ENCODE measurements around the gene PRR5. TPM values are rescaled to one million over a fixed set of nuclear protein-coding genes. Genes with fewer than 3 reads are reported as not detected.
A peak's percentile ranks its signal among the peaks of the same experiment; 100 is the strongest.

Gene PRR5
- total RNA-seq, 1 donor from 2014 or later, result 4.0 TPM

GRCh38 chr22:44702479-44703198 is 635 bp downstream of the PRR5 start:
- Histone ChIP-seq H3K79me2 (ENCODE audit: low read depth) (peaks cover 6% of the 10 kb centered on the region), H3F3A (ENCODE audit: low read depth) (peaks cover 38% of the 10 kb centered on the region), H2AFZ (replicated peaks) (no peak overlapping the region), H3K4me1 (peaks cover 36% of the 10 kb centered on the region), H3K9me3 (ENCODE audit: low read depth) (no peaks in the 10 kb centered on the region), H3K27me3 (peaks cover 36% of the 10 kb centered on the region), H3K9ac (no peak overlapping the region), H3K4me3 (peak overlapping the region; percentile 71), H3K36me3 (no peaks in the 10 kb centered on the region), H3K27ac (no peak overlapping the region), H3K4me2 (peak overlapping the region; percentile 94), H4K20me1 (ENCODE audit: low read depth) (peaks cover 34% of the 10 kb centered on the region)
- TF ChIP-seq CTCF (IDR thresholded peaks at IDR 0.05) (no peak), EZH2phosphoT487 (IDR thresholded peaks at IDR 0.05) (no peak), EZH2 (IDR thresholded peaks at IDR 0.05) (peak; percentile 34)
- Mint-ChIP-seq H3K27me3 (ENCODE audit: insufficient read depth, low read depth) (peaks cover 17% of the 10 kb centered on the region), H3K27ac (no peak overlapping the region), H3K36me3 (no peaks in the 10 kb centered on the region), H3K4me1 (peaks cover 34% of the 10 kb centered on the region), H3K4me3 (peak overlapping the region; percentile 77), H3K9me3 (no peaks in the 10 kb centered on the region)
- DNase-seq (ENCODE audit: low spot score), result peak; percentile 82

- no peaks in the 10 kb centered on the region for H3K9me3 Mint-ChIP-seq
- H3K27ac Mint-ChIP-seq, result no peak overlapping the region
Observed at GRCh38 chr22:44703255-44703870, 1.4 kb downstream of the PRR5 start.

GRCh38 chr22:44704159-44705021 is 2.4 kb downstream of the PRR5 start:
- no peak overlapping the region for H3K4me3 ChIP-seq
- H3F3A ChIP-seq (ENCODE audit: low read depth), result peaks cover 23% of the 10 kb centered on the region
- no peak overlapping the region for H2AFZ ChIP-seq (replicated peaks)
- Mint-ChIP-seq H3K4me1 (peaks cover 19% of the 10 kb centered on the region), H3K27ac (no peak overlapping the region), H3K4me3 (peak overlapping the region; percentile 77), H3K36me3 (no peaks in the 10 kb centered on the region), H3K27me3 (ENCODE audit: insufficient read depth, low read depth) (peaks cover 17% of the 10 kb centered on the region), H3K9me3 (no peaks in the 10 kb centered on the region)
- H3K79me2 ChIP-seq (ENCODE audit: low read depth), result peaks cover 6% of the 10 kb centered on the region
- peaks cover 36% of the 10 kb centered on the region for H3K27me3 ChIP-seq
- H3K9ac ChIP-seq, result no peak overlapping the region
- no peak for TF ChIP-seq EZH2 (IDR thresholded peaks at IDR 0.05)
- TF ChIP-seq CTCF (IDR thresholded peaks at IDR 0.05), result no peak
- no peak for TF ChIP-seq EZH2phosphoT487 (IDR thresholded peaks at IDR 0.05)
- H3K36me3 ChIP-seq, result no peaks in the 10 kb centered on the region
- DNase-seq (ENCODE audit: low spot score), result no peak
- H3K27ac ChIP-seq, result no peak overlapping the region
- H4K20me1 ChIP-seq (ENCODE audit: low read depth), result peaks cover 28% of the 10 kb centered on the region
- no peak overlapping the region for H3K4me2 ChIP-seq
- peaks cover 25% of the 10 kb centered on the region for H3K4me1 ChIP-seq
- no peaks in the 10 kb centered on the region for H3K9me3 ChIP-seq (ENCODE audit: low read depth)

More at GRCh38 chr22:44703255-44703870, 1.4 kb downstream of the PRR5 start:
- Mint-ChIP-seq H3K36me3 (no peaks in the 10 kb centered on the region), H3K4me3 (peak overlapping the region; percentile 77), H3K27me3 (ENCODE audit: insufficient read depth, low read depth) (peaks cover 17% of the 10 kb centered on the region), H3K4me1 (peaks cover 30% of the 10 kb centered on the region)
- H3K36me3 ChIP-seq, result no peaks in the 10 kb centered on the region
- H3K4me2 ChIP-seq, result peak overlapping the region; percentile 94
- H3F3A ChIP-seq (ENCODE audit: low read depth), result peaks cover 33% of the 10 kb centered on the region
- no peak overlapping the region for H2AFZ ChIP-seq (replicated peaks)
- H4K20me1 ChIP-seq (ENCODE audit: low read depth), result peaks cover 30% of the 10 kb centered on the region
- H3K27me3 ChIP-seq, result peaks cover 36% of the 10 kb centered on the region
- H3K9me3 ChIP-seq (ENCODE audit: low read depth), result no peaks in the 10 kb centered on the region
- no peak overlapping the region for H3K27ac ChIP-seq
- TF ChIP-seq EZH2 (IDR thresholded peaks at IDR 0.05) (no peak), EZH2phosphoT487 (IDR thresholded peaks at IDR 0.05) (no peak), CTCF (IDR thresholded peaks at IDR 0.05) (no peak)
- H3K9ac ChIP-seq, result no peak overlapping the region
- DNase-seq (ENCODE audit: low spot score), result no peak
- H3K4me1 ChIP-seq, result peaks cover 35% of the 10 kb centered on the region
- peaks cover 6% of the 10 kb centered on the region for H3K79me2 ChIP-seq (ENCODE audit: low read depth)
- H3K4me3 ChIP-seq, result peak overlapping the region; percentile 71
